H1 (cell line): ENCODE measurements around the gene SKAP1. TPM values are rescaled to one million over a fixed set of nuclear protein-coding genes. Genes with fewer than 3 reads are reported as not detected.

Source experiments
- CTCF ChIA-PET: fragments of 300-600 bp; sonication (Branson Sonifier 250); formaldehyde crosslinking; loops from one replicate; lab custom pipeline; 2021; ENCODE audit not compliant: partially characterized antibody; lab: Charles Lee
- POLR2A ChIA-PET: fragments of 300-600 bp; sonication (Branson Sonifier 250); formaldehyde crosslinking; loops from one replicate; lab custom pipeline; 2021; ENCODE audit warnings: inconsistent platforms; ENCODE audit not compliant: partially characterized antibody; lab: Charles Lee
- DNase-seq, 2 experiments: peaks; one replicate each; pipeline versions ENCODE4 v3.0.0 to v3.0.0-alpha.2; 2010 to 2022; ENCODE audit warnings: low spot score in 2 of 2, low read depth in 1 of 2, mixed read lengths in 1 of 2
- FAIRE-seq: peaks from 2 replicates; lab custom pipeline; 2011; peaks lifted over from hg19 to GRCh38; lab: Jason Lieb, UNC
- H2AFZ ChIP-seq: 2 replicates; pipeline ENCODE4 v1.8.1; 2012; ENCODE audit warnings: low read length, inconsistent platforms
- H2AK5ac ChIP-seq: 2 replicates; pipeline ENCODE4 v1.6.1; 2013; ENCODE audit warnings: low read depth, low read length
- H2BK120ac ChIP-seq: replicated peaks from 2 replicates; pipeline ENCODE3; 2013; ENCODE audit warnings: low read depth, low read length, inconsistent platforms
- H2BK12ac ChIP-seq: 2 replicates; pipeline ENCODE4 v1.6.1; 2013; ENCODE audit warnings: low read depth, low read length
- H2BK15ac ChIP-seq: 2 replicates; pipeline ENCODE4 v1.6.1; 2013; ENCODE audit warnings: low read length
- H2BK20ac ChIP-seq: 2 replicates; pipeline ENCODE4 v1.6.1; 2013; ENCODE audit warnings: low read length
- H2BK5ac ChIP-seq: 2 replicates; pipeline ENCODE4 v1.6.1; 2013; ENCODE audit warnings: low read depth, low read length
- H3K14ac ChIP-seq: 2 replicates; pipeline ENCODE4 v1.6.1; 2013; ENCODE audit warnings: inconsistent platforms; ENCODE audit not compliant: insufficient read length
- H3K18ac ChIP-seq: 2 replicates; pipeline ENCODE4 v1.6.1; 2013; ENCODE audit warnings: low read length; ENCODE audit errors: extremely low read depth
- H3K23ac ChIP-seq: 2 replicates; pipeline ENCODE4 v1.6.1; 2013; ENCODE audit warnings: inconsistent platforms; ENCODE audit not compliant: insufficient read length
- H3K23me2 ChIP-seq: 2 replicates; pipeline ENCODE4 v1.6.1; 2013; ENCODE audit warnings: low read depth, low read length
- H3K27ac ChIP-seq: 2 replicates; pipeline ENCODE4 v1.6.1; 2011; ENCODE audit warnings: low read depth, low read length, inconsistent platforms
- H3K27me3 ChIP-seq, 4 experiments: replicated peaks in 1 of 4; 1 replicate in 1 of 4; 2 replicates in 3 of 4; pipeline versions ENCODE4 v1.6.1 to v1.8.1; 2011 to 2013; ENCODE audit warnings: low read length in 3 of 4, mild to moderate bottlenecking in 3 of 4, inconsistent platforms in 2 of 4, mixed read lengths in 2 of 4, moderate library complexity in 1 of 4; ENCODE audit not compliant: control insufficient read depth in 3 of 4, insufficient read depth in 3 of 4; ENCODE audit errors: extremely low read depth in 1 of 4
- H3K36me3 ChIP-seq, 4 experiments: 2 replicates each; pipeline versions ENCODE4 v1.6.1 to v1.8.1; 2011 to 2013; ENCODE audit warnings: mild to moderate bottlenecking in 4 of 4, low read length in 3 of 4, moderate library complexity in 2 of 4, control low read depth in 1 of 4, inconsistent platforms in 1 of 4; ENCODE audit not compliant: insufficient read depth in 4 of 4, control insufficient read depth in 2 of 4
- H3K4ac ChIP-seq: replicated peaks from 2 replicates; pipeline ENCODE3; 2013; ENCODE audit warnings: low read length, low read depth, mixed read lengths, inconsistent platforms; ENCODE audit not compliant: insufficient read length
- H3K4me1 ChIP-seq, 4 experiments: replicated peaks in 1 of 4; 1 replicate in 1 of 4; 2 replicates in 3 of 4; pipeline versions ENCODE4 v1.6.1 to v1.8.1; 2011 to 2013; ENCODE audit warnings: low read length in 3 of 4, inconsistent platforms in 2 of 4, mixed read lengths in 1 of 4; ENCODE audit not compliant: insufficient read depth in 4 of 4, control insufficient read depth in 3 of 4
- H3K4me2 ChIP-seq, 2 experiments: 2 replicates each; pipeline versions ENCODE4 v1.6.1 to v1.8.1; 2011 to 2013; ENCODE audit warnings: low read depth in 2 of 2, low read length in 2 of 2, control low read depth in 1 of 2, inconsistent platforms in 1 of 2, mild to moderate bottlenecking in 1 of 2; ENCODE audit not compliant: insufficient read depth in 1 of 2
- H3K4me3 ChIP-seq, 4 experiments: fragments of 200-600, 300-600 bp in 1 of 4; sonication (generic), shearing (Covaris generic), sonication (Bioruptor Twin) in 1 of 4; 2 replicates each; pipeline versions ENCODE4 v1.5.1 to v1.8.1; 2011 to 2016; ENCODE audit warnings: low read length in 4 of 4, low read depth in 3 of 4, control low read depth in 2 of 4, inconsistent platforms in 2 of 4, mild to moderate bottlenecking in 2 of 4, mixed read lengths in 1 of 4, moderate library complexity in 1 of 4; ENCODE audit not compliant: insufficient read depth in 2 of 4; ENCODE audit errors: extremely low read depth in 1 of 4
- H3K56ac ChIP-seq: replicated peaks from 2 replicates; pipeline ENCODE3; 2013; ENCODE audit warnings: low read depth, mild to moderate bottlenecking, mixed read lengths, low read length, inconsistent platforms; ENCODE audit not compliant: insufficient read length
- H3K79me1 ChIP-seq: 2 replicates; pipeline ENCODE4 v1.6.1; 2013; ENCODE audit warnings: low read depth, low read length, control low read depth
- H3K79me2 ChIP-seq, 2 experiments: 2 replicates each; pipeline versions ENCODE4 v1.6.1 to v1.8.1; 2012 to 2013; ENCODE audit warnings: low read length in 2 of 2, mild to moderate bottlenecking in 2 of 2, inconsistent platforms in 1 of 2; ENCODE audit not compliant: insufficient read depth in 2 of 2, control insufficient read depth in 1 of 2
- H3K9ac ChIP-seq, 4 experiments: replicated peaks in 1 of 4; 1 replicate in 1 of 4; 2 replicates in 3 of 4; pipeline versions ENCODE4 v1.6.1 to v1.8.1; 2011 to 2013; ENCODE audit warnings: low read depth in 3 of 4, low read length in 3 of 4, control low read depth in 2 of 4, mild to moderate bottlenecking in 2 of 4, moderate library complexity in 2 of 4, inconsistent platforms in 1 of 4; ENCODE audit errors: extremely low read depth in 1 of 4
- H3K9me3 ChIP-seq, 2 experiments: 2 replicates each; pipeline versions ENCODE4 v1.6.1 to v1.8.1; 2012 to 2013; ENCODE audit warnings: mild to moderate bottlenecking in 2 of 2, moderate library complexity in 2 of 2, control low read depth in 1 of 2, inconsistent platforms in 1 of 2, low read depth in 1 of 2, low read length in 1 of 2, mixed read lengths in 1 of 2; ENCODE audit not compliant: insufficient read depth in 2 of 2
- H4K20me1 ChIP-seq, 2 experiments: replicated peaks in 1 of 2; 2 replicates each; pipeline versions ENCODE3 to v1.8.1; 2011 to 2013; ENCODE audit warnings: inconsistent platforms in 2 of 2, low read length in 2 of 2, mild to moderate bottlenecking in 1 of 2; ENCODE audit not compliant: insufficient read depth in 2 of 2, control insufficient read depth in 1 of 2
- H4K5ac ChIP-seq: 2 replicates; pipeline ENCODE4 v1.6.1; 2013; ENCODE audit warnings: low read length, low read depth, mixed read lengths, inconsistent platforms; ENCODE audit not compliant: insufficient read length
- H4K8ac ChIP-seq: 2 replicates; pipeline ENCODE4 v1.8.0; 2013; ENCODE audit warnings: mild to moderate bottlenecking, moderate library complexity, low read length, inconsistent platforms; ENCODE audit not compliant: insufficient read depth; ENCODE audit errors: extremely low read depth
- H4K91ac ChIP-seq: replicated peaks from 2 replicates; pipeline ENCODE3; 2013; ENCODE audit warnings: low read length, mixed read lengths, inconsistent platforms; ENCODE audit not compliant: insufficient read length
- EZH2 ChIP-seq: fragments of 200-600 bp; sonication (generic); IDR thresholded peaks from 2 replicates; pipeline ENCODE4 v1.7.1; 2012; ENCODE audit warnings: low read depth, mild to moderate bottlenecking, moderate library complexity, low read length, inconsistent platforms; ENCODE audit not compliant: severe bottlenecking
- SIX5 ChIP-seq: IDR thresholded peaks from 2 replicates; pipeline ENCODE4 v1.6.1; 2011; ENCODE audit warnings: mild to moderate bottlenecking, low read depth, low read length
- WGBS, 2 experiments: shearing (Covaris generic) in 1 of 2; methylation state at CpG; one replicate each; pipeline versions ENCODE4 v1.1.6 to v1.1.7; 2013 to 2015; ENCODE audit warnings: low lambda C conversion rate in 2 of 2, mixed read lengths in 2 of 2, inconsistent platforms in 1 of 2, low coverage in 1 of 2, missing lambda C conversion rate in 1 of 2; ENCODE audit not compliant: insufficient replicate concordance in 2 of 2, insufficient coverage in 1 of 2, insufficient read length in 1 of 2; ENCODE audit errors: extremely low coverage in 1 of 2, missing lambda C conversion rate in 1 of 2; 5-methylcytosine and 5-hydroxymethylcytosine counted together
- polyA plus RNA-seq, 7 experiments: library from polyadenylated mRNA; depleted of rRNA in 3 of 7; stranded (reverse) in 5 of 7; unstranded in 2 of 7; fragments of >200 nt in 5 of 7; fragments of 200-250 nt in 2 of 7; gene quantifications; 1 replicate in 5 of 7; 2 replicates in 1 of 7; 4 replicates in 1 of 7; pipeline versions ENCODE4 v1.2.1 to v1.2.3, GENCODE V29; 2011 to 2013; ENCODE audit warnings: missing spikeins in 2 of 7, mixed read lengths in 2 of 7
- total RNA-seq: library from RNA; stranded (reverse); fragmentation: NEBNext Ultra II Directional; extraction: Animal tissue kit (Norgen Biotek cat#: 25700); gene quantifications from 2 replicates; pipeline ENCODE4 v1.2.1, GENCODE V29; 2021

SKAP1 gene
- total and polyA plus RNA-seq, 2 of the 8 experiments (the other 6 are each of a cell fraction or from before 2014, with no cell fraction given): not detected

DNA sequence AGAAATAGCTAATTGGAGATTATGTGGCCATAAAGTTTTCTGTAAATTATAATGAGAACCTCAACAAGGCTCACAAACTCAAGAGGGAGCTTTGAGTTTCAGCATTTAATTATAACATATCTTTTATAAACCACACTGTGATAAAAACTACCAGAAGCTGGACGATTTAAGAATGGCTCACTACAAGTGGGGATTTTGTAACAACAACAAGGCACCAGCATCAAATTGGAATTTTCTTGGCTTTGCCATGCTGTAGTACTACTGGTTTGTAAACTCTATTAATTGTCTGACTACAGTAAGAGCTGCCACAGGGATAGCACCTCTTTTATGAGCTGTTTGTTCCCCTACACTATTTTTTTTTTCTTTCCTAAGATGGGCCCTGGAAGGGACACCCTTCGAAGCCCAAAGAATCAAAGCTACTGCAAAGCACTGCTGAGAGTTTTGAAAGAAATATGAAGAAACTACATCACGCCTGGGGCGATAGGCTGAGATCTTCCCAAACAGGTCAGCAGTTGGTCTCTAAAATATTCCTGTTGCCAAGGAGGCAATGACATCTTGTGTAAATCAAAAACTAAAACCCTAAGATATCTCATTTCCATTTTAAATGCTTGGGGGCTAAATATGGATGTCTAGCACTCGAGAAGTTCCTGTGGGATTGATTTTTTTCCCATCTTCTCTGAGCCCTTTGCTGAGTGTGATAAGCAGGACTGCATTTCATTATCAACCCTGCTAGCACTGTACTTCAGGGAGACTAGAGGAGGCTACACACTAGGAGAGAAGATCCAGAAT lies 40.9 kb downstream of the SKAP1 start:
- no peaks in the 10 kb centered on the region for H3K27me3 ChIP-seq
- no peaks in the 10 kb centered on the region for H3K23me2 ChIP-seq
- H2BK12ac ChIP-seq: no peak overlapping the region
- POLR2A ChIA-PET: no interaction called here
- H3K4me2 ChIP-seq: no peak overlapping the region
- H2AK5ac ChIP-seq: no peak overlapping the region
- FAIRE-seq (no peak), DNase-seq (no peak)
- no peak overlapping the region for H3K4ac ChIP-seq
- H4K20me1 ChIP-seq: no peaks in the 10 kb centered on the region
- no peak overlapping the region for H4K91ac ChIP-seq
- no peak overlapping the region for H3K9ac ChIP-seq
- H2BK20ac ChIP-seq: no peak overlapping the region
- H3K36me3 ChIP-seq: no peaks in the 10 kb centered on the region
- H3K27ac ChIP-seq: no peak overlapping the region
- 86% methylated on average over 5 of the region's 5 CpGs; no CpG with 5 or more reads in 1 of the 2 experiments for WGBS, 2 experiments
- H3K56ac ChIP-seq: no peak overlapping the region
- H3K18ac ChIP-seq: no peak overlapping the region
- CTCF ChIA-PET: interaction anchor here (0.6 to 1.1 kb wide), 5 partner anchors 14 to 235 kb away, joined by 3 to 5 read pairs (median 4); no protein-coding TSS in a partner anchor
- no peaks in the 10 kb centered on the region for H3K4me1 ChIP-seq
- no peak overlapping the region for H3K23ac ChIP-seq
- no peak overlapping the region for H2BK15ac ChIP-seq
- H4K5ac ChIP-seq: no peak overlapping the region
- no peak overlapping the region for H3K14ac ChIP-seq
- H2BK120ac ChIP-seq: no peak overlapping the region
- H2AFZ ChIP-seq: no peak overlapping the region
- no peak overlapping the region for H3K4me3 ChIP-seq
- no peaks in the 10 kb centered on the region for H3K9me3 ChIP-seq
- H3K79me1 ChIP-seq: no peaks in the 10 kb centered on the region
- no peaks in the 10 kb centered on the region for H3K79me2 ChIP-seq
- H2BK5ac ChIP-seq: no peak overlapping the region
- TF ChIP-seq SIX5 (no peak), EZH2 (no peak)
- TF ChIP-seq, all 59 proteins: peak for 0
- H4K8ac ChIP-seq: no peak overlapping the region
